AG09309 (cell line): Measurements from ENCODE around the gene SUSD3.

Source experiments
- DNase-seq: peaks from one replicate; pipeline ENCODE4 v3.0.0-alpha.2; 2010; ENCODE audit warnings: low read depth
- H3K4me3 ChIP-seq: 2 replicates; pipeline ENCODE4 v1.5.1; 2011; ENCODE audit warnings: mild to moderate bottlenecking, low read depth, low read length, moderate library complexity; ENCODE audit not compliant: control insufficient read depth
- CTCF ChIP-seq: IDR thresholded peaks from 2 replicates; pipeline ENCODE4 v1.5.1; 2011; ENCODE audit warnings: mild to moderate bottlenecking, low read depth, low read length, inconsistent platforms; ENCODE audit not compliant: insufficient read depth, control insufficient read depth; ENCODE audit errors: missing control alignments

The SUSD3 gene

GRCh38 chr9:93081081-93081529 is 22.6 kb downstream of the SUSD3 start:
- H3K4me3 ChIP-seq: no peak overlapping the region
- DNase-seq: no peak
- TF ChIP-seq CTCF: no peak

DNA sequence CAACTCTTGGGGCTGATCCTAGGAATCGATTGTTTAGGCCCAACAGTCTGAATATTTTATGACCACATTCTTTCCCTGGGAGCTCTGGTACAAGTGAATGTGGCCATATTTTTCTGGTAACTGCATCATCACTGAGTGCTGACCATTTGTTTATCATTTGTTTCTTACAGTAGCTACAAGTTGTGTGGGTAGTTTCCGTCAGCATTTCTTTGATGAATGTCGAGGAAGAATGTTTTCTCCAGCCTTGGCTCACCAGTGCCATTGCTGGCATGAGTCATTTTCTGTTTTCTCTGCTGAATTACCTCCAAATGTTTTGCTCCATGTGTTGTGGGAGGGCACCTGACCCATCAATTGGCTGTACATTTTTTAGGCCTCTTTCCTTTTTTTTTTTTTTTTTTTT is 23.4 kb downstream of the SUSD3 start:
- DNase-seq: no peak
- no peak for TF ChIP-seq CTCF
- H3K4me3 ChIP-seq: no peak overlapping the region

DNA sequence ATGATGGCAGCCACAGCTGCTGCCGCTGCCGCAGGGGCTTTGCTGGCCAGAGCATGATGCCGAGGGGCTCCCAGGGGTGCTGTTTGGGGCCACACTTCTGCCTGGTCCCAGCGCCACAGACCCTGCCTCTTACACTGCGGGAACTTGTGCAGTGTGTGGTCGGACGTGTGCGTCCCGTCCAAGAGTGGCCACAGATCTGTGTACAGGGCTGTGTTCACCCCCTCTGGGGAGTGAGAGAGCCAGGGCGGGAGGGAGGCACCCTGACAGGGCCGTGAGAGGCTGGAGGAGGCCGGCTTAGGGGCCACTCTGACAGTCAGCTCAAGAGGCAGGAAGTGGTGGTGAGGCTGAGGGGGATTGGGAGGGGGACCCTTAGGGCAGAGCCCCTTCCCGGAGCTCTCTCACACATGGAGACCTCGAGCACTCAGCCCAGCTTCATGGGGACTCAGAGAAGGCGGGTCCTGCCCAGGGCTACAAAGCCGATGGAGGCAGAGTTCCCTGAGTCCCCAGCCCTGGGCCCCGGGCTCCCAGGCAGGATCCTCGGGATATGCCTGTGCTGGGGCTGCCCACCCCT is 24.4 kb downstream of the SUSD3 start:
- H3K4me3 ChIP-seq: no peak overlapping the region
- DNase-seq: no peak
- TF ChIP-seq CTCF: no peak

DNA sequence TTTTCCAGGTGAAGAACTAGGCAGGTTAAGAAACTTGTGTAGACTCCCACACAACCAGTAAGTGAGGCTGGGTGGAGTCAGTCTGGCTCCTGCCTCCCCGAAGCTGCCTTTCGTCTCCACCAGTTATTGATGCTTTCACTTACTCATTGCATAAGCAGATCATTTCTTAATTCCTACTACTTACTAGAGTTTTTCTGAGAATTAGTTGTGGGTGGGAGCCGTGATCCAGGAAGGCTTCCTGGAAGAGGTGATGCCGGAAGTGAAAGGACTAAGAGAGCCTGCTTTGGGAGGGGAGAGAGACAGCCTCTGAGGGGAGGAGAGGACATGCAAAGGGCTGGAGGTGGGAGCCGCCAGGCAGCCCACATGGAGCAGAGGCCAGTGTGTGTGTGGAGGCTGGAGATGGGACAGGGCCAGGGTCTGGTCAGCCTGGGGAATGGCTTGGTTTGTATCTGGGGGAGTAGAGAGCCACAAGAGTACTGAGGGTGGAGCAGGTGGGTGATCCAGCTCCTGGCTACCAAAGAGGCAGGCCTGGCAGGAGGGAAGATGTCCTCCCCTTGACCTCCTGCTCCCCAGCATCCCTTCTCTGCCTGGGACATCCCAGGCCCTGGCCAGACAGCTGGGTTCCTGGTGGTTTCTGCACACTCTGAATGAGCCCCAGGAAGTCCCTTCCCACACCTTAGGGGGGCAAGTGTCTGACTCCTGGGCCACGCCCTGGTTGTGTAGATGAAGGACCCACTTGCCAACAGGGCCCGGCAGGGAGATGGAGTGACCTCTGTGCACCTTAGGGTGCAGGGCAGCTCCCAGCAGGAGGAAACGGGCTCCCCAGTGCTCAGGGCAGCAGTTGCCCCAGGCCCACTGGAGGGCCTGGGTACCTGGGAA is 25.3 kb downstream of the SUSD3 start:
- DNase-seq: no peak
- TF ChIP-seq CTCF: no peak
- no peak overlapping the region for H3K4me3 ChIP-seq

GRCh38 chr9:93084471-93084881 is 26.0 kb downstream of the SUSD3 start:
- H3K4me3 ChIP-seq: no peak overlapping the region
- TF ChIP-seq CTCF: no peak
- DNase-seq: no peak

GRCh38 chr9:93085676-93086075 is 27.2 kb downstream of the SUSD3 start:
- H3K4me3 ChIP-seq: no peak overlapping the region
- no peak for TF ChIP-seq CTCF
- no peak for DNase-seq
